ENCODE results near the gene RAET1G. TPM values are rescaled to one million over a fixed set of nuclear protein-coding genes. Genes with fewer than 3 reads are reported as not detected.

The RAET1G gene
- total and polyA plus RNA-seq, 12 donors: 0.21 to 0.37 (median 0.34) TPM; not detected in 8

GRCh38 chr6:149965194-149966020 lies 42.5 kb upstream of the RAET1G start:
- 13 to 14% methylated on average over 26 to 38 of the region's 38 CpGs for WGBS, 2 donors
- no peak overlapping the region for H3K27ac ChIP-seq

GRCh38 chr6:149964308-149965193 lies 41.6 kb upstream of the RAET1G start:
- TF ChIP-seq CTCF (IDR thresholded peaks at IDR 0.05): no peak
- ATAC-seq (peak in 3 of 8 donors; percentile 10 to 21 (median 18)), DNase-seq (no peak)
- Histone ChIP-seq H3K27ac (no peak overlapping the region), H3K9me3 (no peaks in the 10 kb centered on the region), H3K27me3 (peaks cover 19 to 97% (median 76%) of the 10 kb centered on the region in 7 donors), H3K4me3 (peak overlapping the region; percentile 22 to 63 (median 54)), H3K4me1 (peaks cover 0 to 29% (median 25%) of the 10 kb centered on the region in 9 donors), H3K36me3 (no peaks in the 10 kb centered on the region)
- 1 to 2% methylated on average over 100 to 103 of the region's 103 CpGs for WGBS, 2 donors
- intact Hi-C loops (cut with DNase I): no loop called here

More at GRCh38 chr6:149965194-149966020, 42.5 kb upstream of the RAET1G start:
- Histone ChIP-seq H3K36me3 (no peaks in the 10 kb centered on the region), H3K27me3 (peaks cover 19 to 97% (median 80%) of the 10 kb centered on the region in 7 donors), H3K9me3 (no peaks in the 10 kb centered on the region), H3K4me1 (peaks cover 0 to 29% (median 25%) of the 10 kb centered on the region in 9 donors), H3K4me3 (peak overlapping the region; percentile 22 to 63 (median 54))
- ATAC-seq (peak in 4 of 8 donors; percentile 26 to 48 (median 36)), DNase-seq (no peak)
- no peak for TF ChIP-seq CTCF (IDR thresholded peaks at IDR 0.05)
- intact Hi-C loops (cut with DNase I): no loop called here

- Histone ChIP-seq H3K4me1 (peaks cover 0 to 29% (median 25%) of the 10 kb centered on the region in 9 donors), H3K36me3 (no peaks in the 10 kb centered on the region), H3K4me3 (peak within 1 kb of the TSS; percentile 22 to 63 (median 54)), H3K27me3 (peaks cover 19 to 97% (median 77%) of the 10 kb centered on the region in 7 donors), H3K9me3 (no peaks in the 10 kb centered on the region), H3K27ac (peak within 1 kb of the TSS in 2 of 10 donors; percentile 2 to 20)
- 1 to 2% methylated on average over 69 of the region's 69 CpGs for WGBS, 2 donors
- TF ChIP-seq CTCF (IDR thresholded peaks at IDR 0.05): no peak
- DNase-seq (peak; percentile 83 to 87), ATAC-seq (peak; percentile 89 to 97 (median 94))
- intact Hi-C loops (cut with DNase I): no loop called here
Measured at GRCh38 chr6:149963462-149964307, 40.8 kb upstream of the RAET1G start, which contains the start of gene ULBP1. ULBP1 (plus strand) TSS chr6:149963943; CDS start chr6:149964050, 107 bp downstream.

Data from heart right ventricle (tissue), 16 donors.